Progenitor cell of endocrine pancreas (in vitro differentiated cells): Measurements from ENCODE around the gene STAG1. TPM values are rescaled to one million over a fixed set of nuclear protein-coding genes. Genes with fewer than 3 reads are reported as not detected.

Source experiments
- DNase-seq: peaks from one replicate; pipeline ENCODE4 v3.0.0; 2021; ENCODE audit warnings: low spot score; ENCODE audit not compliant: unreplicated experiment
- H3K27ac Mint-ChIP-seq: 2 replicates; pipeline ENCODE4 v1.8.0; 2021; ENCODE audit warnings: mild to moderate bottlenecking, moderate library complexity, mixed read lengths
- H3K27me3 Mint-ChIP-seq: 2 replicates; pipeline ENCODE4 v1.8.0; 2021; ENCODE audit warnings: mixed read lengths
- H3K36me3 Mint-ChIP-seq: 2 replicates; pipeline ENCODE4 v1.8.0; 2022; ENCODE audit warnings: mixed read lengths; ENCODE audit not compliant: insufficient read depth
- H3K4me1 Mint-ChIP-seq: 2 replicates; pipeline ENCODE4 v1.8.0; 2021; ENCODE audit warnings: low read depth, mixed read lengths
- H3K4me3 Mint-ChIP-seq: 2 replicates; pipeline ENCODE4 v1.8.0; 2021; ENCODE audit warnings: low read depth, mild to moderate bottlenecking, moderate library complexity, mixed read lengths
- H3K9me3 Mint-ChIP-seq: 2 replicates; pipeline ENCODE4 v1.8.0; 2021; ENCODE audit warnings: low read depth, mixed read lengths
- total RNA-seq: library from RNA; stranded (reverse); gene quantifications from 2 replicates; pipeline ENCODE4 v1.2.1, GENCODE V29; 2021
- TF ChIP-seq, protein P1 (sequence below): fragments of 200-600 bp; sonication (generic); IDR thresholded peaks from one replicate; pipeline ENCODE4 v1.5.0; 2021; ENCODE audit warnings: antibody characterized with exemption, mild to moderate bottlenecking; ENCODE audit not compliant: unreplicated experiment

STAG1 gene
- total RNA-seq, 1 donor from 2014 or later: 46.4 TPM

DNA sequence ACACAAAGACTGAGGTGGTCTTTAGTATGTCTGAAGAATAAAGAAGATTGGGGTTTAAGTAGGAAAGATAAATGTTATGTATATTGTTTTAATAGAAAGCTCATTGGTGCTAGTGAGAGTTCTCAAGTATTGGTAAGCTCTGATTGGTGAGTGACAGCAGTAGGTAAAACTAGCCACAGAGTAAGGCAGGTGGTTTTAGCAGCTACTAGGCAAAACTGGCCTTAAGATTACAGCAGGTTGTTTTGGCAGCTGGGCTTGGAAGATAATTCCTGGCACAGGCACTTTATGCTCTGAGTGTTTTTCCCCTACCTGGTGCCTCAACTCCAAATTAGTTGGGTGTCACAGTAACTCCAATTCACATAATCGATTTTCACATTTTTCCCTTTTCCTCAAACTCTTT lies 66.3 kb downstream of the STAG1 start:
- Mint-ChIP-seq H3K9me3 (peaks cover 11% of the 10 kb centered on the region), H3K36me3 (peaks cover 12% of the 10 kb centered on the region), H3K4me3 (no peak overlapping the region), H3K4me1 (no peaks in the 10 kb centered on the region), H3K27me3 (no peaks in the 10 kb centered on the region), H3K27ac (no peak overlapping the region)
- TF ChIP-seq, protein P1, sequence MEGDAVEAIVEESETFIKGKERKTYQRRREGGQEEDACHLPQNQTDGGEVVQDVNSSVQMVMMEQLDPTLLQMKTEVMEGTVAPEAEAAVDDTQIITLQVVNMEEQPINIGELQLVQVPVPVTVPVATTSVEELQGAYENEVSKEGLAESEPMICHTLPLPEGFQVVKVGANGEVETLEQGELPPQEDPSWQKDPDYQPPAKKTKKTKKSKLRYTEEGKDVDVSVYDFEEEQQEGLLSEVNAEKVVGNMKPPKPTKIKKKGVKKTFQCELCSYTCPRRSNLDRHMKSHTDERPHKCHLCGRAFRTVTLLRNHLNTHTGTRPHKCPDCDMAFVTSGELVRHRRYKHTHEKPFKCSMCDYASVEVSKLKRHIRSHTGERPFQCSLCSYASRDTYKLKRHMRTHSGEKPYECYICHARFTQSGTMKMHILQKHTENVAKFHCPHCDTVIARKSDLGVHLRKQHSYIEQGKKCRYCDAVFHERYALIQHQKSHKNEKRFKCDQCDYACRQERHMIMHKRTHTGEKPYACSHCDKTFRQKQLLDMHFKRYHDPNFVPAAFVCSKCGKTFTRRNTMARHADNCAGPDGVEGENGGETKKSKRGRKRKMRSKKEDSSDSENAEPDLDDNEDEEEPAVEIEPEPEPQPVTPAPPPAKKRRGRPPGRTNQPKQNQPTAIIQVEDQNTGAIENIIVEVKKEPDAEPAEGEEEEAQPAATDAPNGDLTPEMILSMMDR: no peak
- no peak for DNase-seq

DNA sequence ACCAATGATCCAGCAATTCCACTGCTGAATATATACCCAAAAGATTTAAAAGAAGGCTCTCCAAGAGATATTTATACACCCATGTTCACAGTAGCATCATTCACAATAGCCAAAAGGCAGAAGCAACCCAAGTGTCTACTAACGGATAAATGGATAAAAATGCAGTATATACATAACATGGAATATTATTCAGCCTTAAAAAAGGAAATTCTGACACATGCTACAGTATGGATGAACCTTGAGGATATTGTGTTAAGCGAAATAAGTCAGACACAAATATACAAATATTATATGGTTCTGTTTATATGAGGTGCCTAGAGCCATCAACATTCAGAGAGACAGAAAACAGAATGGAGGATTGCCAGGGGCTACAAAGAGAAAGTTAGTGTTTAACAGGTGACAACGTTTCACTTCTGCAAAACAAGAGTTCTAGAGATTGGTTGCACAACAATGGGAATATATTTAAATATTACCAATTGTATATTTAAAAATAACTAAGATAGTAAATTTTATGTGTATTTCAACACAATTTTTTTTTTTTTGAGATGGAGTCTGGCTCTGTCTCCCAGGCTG lies 69.4 kb downstream of the STAG1 start:
- peaks cover 11% of the 10 kb centered on the region for H3K9me3 Mint-ChIP-seq
- DNase-seq: no peak
- H3K4me1 Mint-ChIP-seq: no peaks in the 10 kb centered on the region
- peaks cover 12% of the 10 kb centered on the region for H3K36me3 Mint-ChIP-seq
- TF ChIP-seq, protein P1: no peak
- no peak overlapping the region for H3K4me3 Mint-ChIP-seq
- H3K27me3 Mint-ChIP-seq: no peaks in the 10 kb centered on the region
- no peak overlapping the region for H3K27ac Mint-ChIP-seq

DNA sequence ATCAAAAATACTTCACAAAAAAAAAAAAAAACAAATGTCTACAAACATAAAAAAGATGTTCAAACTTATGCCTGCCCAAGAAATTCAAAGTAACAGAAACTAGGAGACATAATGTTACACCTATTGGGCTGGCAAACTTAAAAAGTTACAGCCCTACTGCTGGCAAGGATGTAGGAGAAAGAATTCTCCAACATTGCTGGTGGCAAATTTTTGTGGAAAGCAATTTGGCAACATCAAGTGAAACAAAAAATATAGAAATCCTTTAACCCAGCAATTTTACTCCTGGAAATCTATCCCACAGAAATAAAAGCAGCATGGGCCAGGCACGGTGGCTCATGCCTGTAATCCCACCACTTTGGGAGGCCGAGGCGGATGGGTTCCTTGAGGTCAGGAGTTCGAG lies 73.2 kb downstream of the STAG1 start:
- Mint-ChIP-seq H3K4me1 (peaks cover 11% of the 10 kb centered on the region), H3K36me3 (peaks cover 3% of the 10 kb centered on the region), H3K4me3 (no peak overlapping the region), H3K27ac (no peak overlapping the region), H3K27me3 (no peaks in the 10 kb centered on the region), H3K9me3 (peaks cover 4% of the 10 kb centered on the region)
- TF ChIP-seq, protein P1: no peak
- no peak for DNase-seq

DNA sequence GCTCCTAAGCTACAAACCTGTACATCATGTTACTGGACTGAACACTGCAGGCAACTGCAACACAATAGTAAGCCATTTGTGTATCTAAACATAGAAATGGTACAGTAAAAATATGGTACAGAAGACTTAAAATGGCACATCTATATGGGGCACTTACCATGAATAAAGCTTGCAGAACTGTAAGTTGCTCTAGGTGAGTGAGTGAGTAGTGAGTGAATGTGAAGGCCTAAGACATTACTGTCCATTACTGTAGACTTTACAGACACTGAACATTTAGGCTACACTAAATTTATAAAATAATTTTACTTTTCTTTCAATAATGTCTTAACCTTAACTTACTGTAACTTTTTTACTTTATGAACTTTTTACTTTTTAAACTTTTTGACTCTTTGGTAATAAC lies 76.2 kb downstream of the STAG1 start:
- H3K27ac Mint-ChIP-seq: no peak overlapping the region

DNA sequence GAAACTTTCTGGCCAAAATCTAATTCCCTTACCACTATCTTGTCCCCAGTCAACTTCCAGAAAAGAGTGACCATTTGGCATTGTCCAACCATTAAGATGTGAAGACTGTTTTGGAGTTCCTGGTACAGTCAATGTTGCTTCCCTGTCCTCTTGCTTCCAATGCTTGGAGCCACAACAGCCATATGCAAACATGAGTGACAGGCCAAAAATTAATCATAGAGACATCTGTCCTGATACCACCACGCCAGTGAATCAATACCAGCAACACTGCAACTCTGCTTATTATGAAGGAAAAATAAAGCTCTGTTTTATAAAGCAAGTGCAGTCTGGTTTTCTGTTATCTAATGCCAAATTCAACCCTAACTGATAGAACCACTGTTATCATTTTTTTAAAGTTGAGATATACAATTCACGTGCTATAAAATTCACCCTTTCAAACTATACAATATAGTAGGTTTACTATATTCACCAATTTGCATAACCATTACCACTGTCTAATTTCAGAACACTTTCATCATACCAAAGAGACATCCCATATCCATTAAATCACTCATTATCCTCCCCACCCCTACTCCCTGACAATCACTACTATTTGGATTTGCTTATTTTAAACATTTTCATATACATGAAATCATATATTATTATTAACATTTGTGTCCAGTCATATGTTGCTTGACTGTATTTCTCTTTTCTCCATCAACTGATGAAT lies 76.9 kb downstream of the STAG1 start:
- H3K4me1 Mint-ChIP-seq: peaks cover 23% of the 10 kb centered on the region
- H3K9me3 Mint-ChIP-seq: no peaks in the 10 kb centered on the region
- DNase-seq: no peak
- peak overlapping the region; percentile 49 for H3K27ac Mint-ChIP-seq
- TF ChIP-seq, protein P1: no peak
- no peaks in the 10 kb centered on the region for H3K36me3 Mint-ChIP-seq
- H3K4me3 Mint-ChIP-seq: no peak overlapping the region
- no peaks in the 10 kb centered on the region for H3K27me3 Mint-ChIP-seq

More for the DNA sequence above, 76.2 kb downstream of the STAG1 start:
- TF ChIP-seq, protein P1: no peak
- H3K4me1 Mint-ChIP-seq: peaks cover 23% of the 10 kb centered on the region
- no peak for DNase-seq
- H3K27me3 Mint-ChIP-seq: no peaks in the 10 kb centered on the region
- no peak overlapping the region for H3K4me3 Mint-ChIP-seq
- no peaks in the 10 kb centered on the region for H3K36me3 Mint-ChIP-seq
- H3K9me3 Mint-ChIP-seq: no peaks in the 10 kb centered on the region
